Hindlimb muscle (tissue), 1 donor: Measurements from ENCODE around the gene MAPK1. TPM values are rescaled to one million over a fixed set of nuclear protein-coding genes. Genes with fewer than 3 reads are reported as not detected.
"Not testable (repeated sequence)": the region's sequence is repeated elsewhere in the genome, so short reads cannot be mapped to it uniquely, and the experiment has no call there.

ENCODE experiments used
- DNase-seq: peaks from one replicate; pipeline ENCODE4 v3.0.0-alpha.2; 2013
- polyA plus RNA-seq: library from polyadenylated mRNA; unstranded; fragments of 120-200 nt; gene quantifications from one replicate; pipeline ENCODE4 v1.2.1, GENCODE V29; 2013; ENCODE audit not compliant: insufficient read length

The MAPK1 gene
- polyA plus RNA-seq: 126 TPM

- DNase-seq: peak; percentile 94
Observed at GRCh38 chr22:21867528-21868266, at the start of gene MAPK1. MAPK1 (minus strand) TSS chr22:21867645; CDS start chr22:21867440, 205 bp downstream.

GRCh38 chr22:21916309-21916918 is 49.0 kb upstream of the MAPK1 start:
- no peak for DNase-seq

GRCh38 chr22:21915624-21916308 is 48.3 kb upstream of the MAPK1 start:
- DNase-seq: no peak

- DNase-seq: not testable (repeated sequence)
Observed at GRCh38 chr22:21914033-21914642, 46.7 kb upstream of the MAPK1 start.

GRCh38 chr22:21910367-21910766 is 42.9 kb upstream of the MAPK1 start:
- not testable (repeated sequence) for DNase-seq

GRCh38 chr22:21909871-21910270 is 42.4 kb upstream of the MAPK1 start:
- no peak for DNase-seq

- DNase-seq: no peak
Observed at GRCh38 chr22:21907638-21908522, 40.4 kb upstream of the MAPK1 start.

GRCh38 chr22:21905234-21905633 is 37.8 kb upstream of the MAPK1 start:
- DNase-seq: not testable (repeated sequence)

- no peak for DNase-seq
Observed at GRCh38 chr22:21904250-21904789, 36.9 kb upstream of the MAPK1 start.

GRCh38 chr22:21903283-21903682 is 35.8 kb upstream of the MAPK1 start:
- no peak for DNase-seq

- no peak for DNase-seq
Observed at GRCh38 chr22:21902296-21903087, 35.0 kb upstream of the MAPK1 start.

GRCh38 chr22:21898354-21898896 is 31.0 kb upstream of the MAPK1 start:
- no peak for DNase-seq

- DNase-seq: no peak
Observed at GRCh38 chr22:21896951-21897513, 29.6 kb upstream of the MAPK1 start.

GRCh38 chr22:21896275-21896674 is 28.8 kb upstream of the MAPK1 start:
- not testable (repeated sequence) for DNase-seq

- DNase-seq: no peak
Observed at GRCh38 chr22:21894799-21895198, 27.4 kb upstream of the MAPK1 start.

- DNase-seq: no peak
Observed at GRCh38 chr22:21889251-21889990, 22.0 kb upstream of the MAPK1 start.

- DNase-seq: no peak
Observed at GRCh38 chr22:21887841-21888240, 20.4 kb upstream of the MAPK1 start.

- DNase-seq: not testable (repeated sequence)
Observed at GRCh38 chr22:21883930-21884329, 16.5 kb upstream of the MAPK1 start.

- not testable (repeated sequence) for DNase-seq
Observed at GRCh38 chr22:21882754-21883333, 15.4 kb upstream of the MAPK1 start.
